ENCODE measurements around the gene GAREM1.
A peak's percentile ranks its signal among the peaks of the same experiment; 100 is the strongest.
"Not testable (repeated sequence)": the region's sequence is repeated elsewhere in the genome, so short reads cannot be mapped to it uniquely, and the experiment has no call there.

The GAREM1 gene

GRCh38 chr18:32470714-32471633, at the start of gene GAREM1:
Gene GAREM1 (minus strand): TSS chr18:32470882. CDS start chr18:32470428, 454 bp downstream.
- DNase-seq = peak; percentile 94

GRCh38 chr18:32511147-32511546, 40.5 kb upstream of the GAREM1 start:
- no peak for DNase-seq

- DNase-seq = no peak
These were observed 38.4 kb upstream of the GAREM1 start for GRCh38 chr18:32509111-32509510.

GRCh38 chr18:32507093-32507492, 36.4 kb upstream of the GAREM1 start:
- no peak for DNase-seq

- no peak for DNase-seq
These were observed 31.3 kb upstream of the GAREM1 start for GRCh38 chr18:32502014-32502413.

- DNase-seq = not testable (repeated sequence)
These were observed 30.6 kb upstream of the GAREM1 start for GRCh38 chr18:32501242-32501641.

GRCh38 chr18:32483002-32483401, 12.3 kb upstream of the GAREM1 start:
- DNase-seq = no peak

GRCh38 chr18:32482117-32482516, 11.4 kb upstream of the GAREM1 start:
- no peak for DNase-seq

- DNase-seq = no peak
These were observed 9.9 kb upstream of the GAREM1 start for GRCh38 chr18:32480581-32480980.

- no peak for DNase-seq
These were observed 8.1 kb upstream of the GAREM1 start for GRCh38 chr18:32478807-32479206.

GRCh38 chr18:32478317-32478716, 7.6 kb upstream of the GAREM1 start:
- DNase-seq = no peak

- no peak for DNase-seq
These were observed 5.4 kb upstream of the GAREM1 start for GRCh38 chr18:32476106-32476505.

- not testable (repeated sequence) for DNase-seq
These were observed 4.4 kb upstream of the GAREM1 start for GRCh38 chr18:32475069-32475468.

- no peak for DNase-seq
These were observed 2.6 kb upstream of the GAREM1 start for GRCh38 chr18:32473325-32473724.

- no peak for DNase-seq
These were observed 2.2 kb upstream of the GAREM1 start for GRCh38 chr18:32472841-32473240.

GRCh38 chr18:32470460-32470713, 295 bp downstream of the GAREM1 start:
- no peak for DNase-seq

GRCh38 chr18:32469691-32470459, 807 bp downstream of the GAREM1 start:
- peak; percentile 49 for DNase-seq

- peak; percentile 71 for DNase-seq
These were observed 1.5 kb downstream of the GAREM1 start for GRCh38 chr18:32469190-32469651.

- no peak for DNase-seq
These were observed 2.4 kb downstream of the GAREM1 start for GRCh38 chr18:32468147-32468845.

GRCh38 chr18:32461709-32462272, 8.9 kb downstream of the GAREM1 start:
- DNase-seq = no peak

- DNase-seq = no peak
These were observed 10.4 kb downstream of the GAREM1 start for GRCh38 chr18:32460171-32460731.

GRCh38 chr18:32459361-32460101, 11.2 kb downstream of the GAREM1 start:
- DNase-seq = peak; percentile 77
